Activated naive CD8-positive, alpha-beta T cell treated with anti-CD3 and anti-CD28 coated beads for 36 hours (primary cell): ENCODE measurements around the gene YRDC. TPM values are rescaled to one million over a fixed set of nuclear protein-coding genes. Genes with fewer than 3 reads are reported as not detected.
A peak's percentile ranks its signal among the peaks of the same experiment; 100 is the strongest.

Source experiments
- DNase-seq: peaks from one replicate; pipeline ENCODE4 v3.0.0; 2021
- H3K27ac Mint-ChIP-seq: one replicate; pipeline ENCODE4 v1.8.0; 2022; ENCODE audit warnings: mild to moderate bottlenecking, moderate library complexity, mixed read lengths
- H3K27me3 Mint-ChIP-seq: one replicate; pipeline ENCODE4 v1.8.0; 2022; ENCODE audit warnings: mild to moderate bottlenecking, mixed read lengths
- H3K36me3 Mint-ChIP-seq: one replicate; pipeline ENCODE4 v1.8.0; 2021; ENCODE audit warnings: mild to moderate bottlenecking, mixed read lengths
- H3K4me1 Mint-ChIP-seq: one replicate; pipeline ENCODE4 v1.8.0; 2021; ENCODE audit warnings: mixed read lengths
- H3K4me3 Mint-ChIP-seq: one replicate; pipeline ENCODE4 v1.8.0; 2022; ENCODE audit warnings: mild to moderate bottlenecking, moderate library complexity, mixed read lengths
- H3K9me3 Mint-ChIP-seq: one replicate; pipeline ENCODE4 v1.8.0; 2022; ENCODE audit warnings: mixed read lengths
- total RNA-seq, 2 experiments: library from RNA; stranded (reverse); gene quantifications; one replicate each; pipeline ENCODE4 v1.2.3, GENCODE V29; 2021

The YRDC gene
- total RNA-seq, 2 experiments from 2014 or later: 58.3 to 62.0 TPM

DNA sequence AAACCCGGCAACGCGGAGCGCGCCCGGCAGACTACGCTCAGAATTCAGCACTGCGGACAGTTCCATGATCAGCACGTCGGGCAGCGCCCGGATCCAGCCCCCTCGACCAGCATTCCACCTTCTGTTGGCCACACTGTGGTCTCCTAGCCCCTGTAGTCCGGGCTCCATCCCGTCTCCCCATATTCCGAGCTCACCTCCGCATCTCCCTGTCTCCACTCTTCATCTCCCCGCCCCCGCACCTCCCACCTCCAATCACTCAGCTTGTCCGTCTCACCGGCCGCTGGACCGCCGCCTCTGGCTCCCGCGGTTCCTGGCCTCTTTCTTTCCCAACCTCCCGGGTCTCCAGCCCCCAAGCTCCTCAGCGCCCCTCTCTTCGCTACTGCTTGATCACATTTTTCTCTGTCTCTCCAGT, 43.6 kb downstream of the YRDC start:
- Mint-ChIP-seq H3K4me3 (peak overlapping the region; percentile 39), H3K27me3 (peaks cover 77% of the 10 kb centered on the region), H3K9me3 (peaks cover 6% of the 10 kb centered on the region), H3K4me1 (peaks cover 17% of the 10 kb centered on the region), H3K36me3 (peaks cover 2% of the 10 kb centered on the region), H3K27ac (no peak overlapping the region)
- peak; percentile 63 for DNase-seq

DNA sequence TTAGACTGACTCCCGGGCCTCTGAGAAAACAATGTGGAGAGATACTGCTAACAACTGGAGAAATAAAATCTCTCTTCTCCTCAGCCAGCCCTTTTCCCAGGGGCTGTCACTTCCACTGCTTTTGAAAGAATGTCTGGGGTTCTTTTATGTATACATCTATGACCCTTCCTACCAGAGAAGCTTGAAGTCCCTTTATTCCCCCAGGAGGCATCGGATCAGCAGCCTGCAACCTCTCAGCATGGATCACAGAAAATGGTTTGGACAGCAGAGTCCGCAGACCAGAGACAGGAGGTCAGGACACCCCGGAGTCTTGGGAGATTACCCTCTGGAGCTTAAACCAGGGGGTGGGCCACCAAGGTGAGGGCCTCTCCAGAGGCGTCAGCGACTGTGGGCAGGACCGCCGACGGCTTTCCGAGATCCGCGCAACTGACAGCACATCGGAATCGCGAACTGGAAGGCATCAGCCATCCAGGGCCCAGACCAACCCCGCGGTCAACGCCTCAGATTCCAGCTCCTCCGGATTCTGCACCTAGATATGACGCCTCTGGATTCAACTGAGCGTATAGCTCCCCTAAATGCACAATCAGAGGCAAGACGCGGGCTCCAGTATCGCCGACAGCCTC, 44.1 kb downstream of the YRDC start:
- Mint-ChIP-seq H3K36me3 (peaks cover 2% of the 10 kb centered on the region), H3K4me3 (no peak overlapping the region), H3K4me1 (peaks cover 17% of the 10 kb centered on the region), H3K27me3 (peaks cover 72% of the 10 kb centered on the region), H3K27ac (no peak overlapping the region), H3K9me3 (peaks cover 6% of the 10 kb centered on the region)
- no peak for DNase-seq

DNA sequence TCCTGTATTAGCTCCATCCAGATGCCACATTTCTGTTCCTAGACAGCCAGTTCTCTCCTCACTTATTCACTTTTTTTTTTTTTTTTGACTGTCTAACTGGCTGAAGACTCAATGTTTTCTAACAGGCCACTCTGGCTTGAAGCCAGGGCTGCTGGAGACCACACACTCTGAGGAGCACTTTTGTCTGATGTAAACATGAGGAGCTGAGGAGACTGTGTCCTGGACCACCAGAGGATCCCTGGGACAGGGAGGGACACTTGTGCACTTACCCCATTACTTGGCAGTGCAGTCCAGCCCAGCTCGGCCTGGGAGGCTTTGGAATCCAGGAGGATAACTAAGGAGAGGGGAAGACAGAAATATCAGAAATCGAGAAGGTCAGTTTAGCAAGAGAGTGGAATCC, 45.5 kb downstream of the YRDC start:
- H3K27ac Mint-ChIP-seq: no peak overlapping the region
- H3K4me3 Mint-ChIP-seq: no peak overlapping the region
- no peak for DNase-seq
- H3K36me3 Mint-ChIP-seq: peaks cover 2% of the 10 kb centered on the region
- peaks cover 17% of the 10 kb centered on the region for H3K4me1 Mint-ChIP-seq
- peaks cover 6% of the 10 kb centered on the region for H3K9me3 Mint-ChIP-seq
- peaks cover 58% of the 10 kb centered on the region for H3K27me3 Mint-ChIP-seq

DNA sequence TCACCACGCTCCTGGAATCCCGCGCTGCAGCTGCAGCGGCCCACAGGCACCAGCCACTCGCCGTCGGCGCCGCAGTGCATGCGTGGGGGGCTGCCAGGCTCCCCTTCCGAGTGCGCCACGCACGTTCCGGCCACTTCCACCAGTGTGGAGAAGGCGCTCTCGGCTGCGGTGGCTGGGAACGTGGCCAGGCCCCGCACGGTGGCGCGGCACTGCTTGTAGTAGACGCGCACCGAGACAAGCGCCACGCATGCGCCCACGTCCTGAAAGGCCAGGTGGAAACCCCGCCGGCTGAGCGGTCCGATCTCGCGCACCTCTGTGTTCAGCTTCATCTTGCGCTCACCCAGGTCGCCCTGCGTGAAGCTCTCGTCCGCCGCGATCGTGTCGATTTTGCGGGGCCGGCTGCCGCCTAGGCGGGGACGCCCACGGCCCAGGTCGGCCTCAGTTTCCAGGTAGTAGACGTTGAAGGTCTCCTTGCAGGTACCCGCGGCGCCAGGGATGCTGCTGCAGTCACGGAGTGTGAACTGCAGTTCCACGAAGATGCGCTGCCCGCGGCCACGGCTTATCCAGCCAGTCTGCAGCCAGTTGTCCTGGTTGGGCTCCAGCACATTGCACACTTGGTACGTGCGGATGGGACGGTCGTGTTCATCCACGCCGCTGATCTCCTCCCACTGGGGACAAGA, 46.5 kb downstream of the YRDC start:
- Mint-ChIP-seq H3K36me3 (peaks cover 2% of the 10 kb centered on the region), H3K9me3 (peaks cover 6% of the 10 kb centered on the region), H3K4me1 (peaks cover 17% of the 10 kb centered on the region), H3K4me3 (no peak overlapping the region), H3K27ac (no peak overlapping the region), H3K27me3 (peaks cover 50% of the 10 kb centered on the region)
- DNase-seq: no peak

DNA sequence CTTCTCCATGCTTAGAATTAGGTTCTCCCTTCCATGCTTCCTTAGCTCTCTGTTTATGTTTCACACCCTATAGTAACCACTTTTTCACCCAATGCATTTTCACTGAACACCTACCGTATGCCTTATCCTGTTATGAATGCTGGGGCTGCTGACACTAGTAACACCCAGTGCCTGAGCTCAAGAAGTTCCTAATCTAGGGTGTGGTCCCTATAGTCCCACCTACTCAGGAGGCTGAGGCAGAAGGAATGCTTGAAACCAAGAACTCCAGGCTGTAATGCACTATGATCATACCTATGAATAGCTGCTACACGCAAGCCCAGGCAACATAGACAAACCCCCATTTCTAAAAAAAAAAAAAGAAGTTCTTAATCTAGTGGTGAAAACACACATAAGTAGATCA, 48.6 kb downstream of the YRDC start:
- Mint-ChIP-seq H3K36me3 (no peaks in the 10 kb centered on the region), H3K4me3 (no peak overlapping the region), H3K4me1 (peaks cover 13% of the 10 kb centered on the region), H3K9me3 (peaks cover 3% of the 10 kb centered on the region), H3K27me3 (peaks cover 41% of the 10 kb centered on the region), H3K27ac (no peak overlapping the region)
- DNase-seq: no peak

DNA sequence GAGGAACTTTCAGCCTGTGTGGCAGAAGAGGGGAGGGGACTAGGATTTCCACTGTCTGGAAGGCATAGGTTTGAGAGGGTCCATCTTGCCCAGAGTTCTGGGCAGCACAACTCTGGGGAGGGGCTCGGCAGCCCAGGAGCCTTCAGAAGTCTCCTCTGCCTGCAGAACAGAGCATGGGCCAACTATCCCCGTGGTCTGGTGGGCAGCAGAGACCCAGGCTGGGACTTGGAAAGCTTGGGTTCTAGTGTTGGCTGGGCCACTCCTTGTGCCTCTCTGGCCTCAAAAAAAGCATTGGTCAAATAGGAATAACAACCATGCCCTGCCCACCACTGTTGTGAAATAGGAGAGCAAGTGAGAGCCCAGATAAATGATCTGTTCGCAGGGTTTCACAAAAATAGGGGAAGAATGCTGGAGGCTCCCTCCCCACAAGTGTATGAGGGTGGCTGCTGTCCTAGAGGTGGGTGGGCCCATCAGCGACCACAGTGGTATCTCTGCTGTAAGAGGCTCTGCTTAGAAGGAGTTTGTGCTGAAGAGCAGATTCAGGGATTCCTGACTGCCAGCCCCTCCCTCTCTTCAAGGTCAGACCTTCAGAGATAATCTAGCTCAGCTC, 52.0 kb downstream of the YRDC start:
- H3K4me3 Mint-ChIP-seq: no peak overlapping the region
- H3K9me3 Mint-ChIP-seq: no peaks in the 10 kb centered on the region
- H3K36me3 Mint-ChIP-seq: no peaks in the 10 kb centered on the region
- H3K4me1 Mint-ChIP-seq: peaks cover 18% of the 10 kb centered on the region
- no peak overlapping the region for H3K27ac Mint-ChIP-seq
- DNase-seq: no peak
- peaks cover 40% of the 10 kb centered on the region for H3K27me3 Mint-ChIP-seq

DNA sequence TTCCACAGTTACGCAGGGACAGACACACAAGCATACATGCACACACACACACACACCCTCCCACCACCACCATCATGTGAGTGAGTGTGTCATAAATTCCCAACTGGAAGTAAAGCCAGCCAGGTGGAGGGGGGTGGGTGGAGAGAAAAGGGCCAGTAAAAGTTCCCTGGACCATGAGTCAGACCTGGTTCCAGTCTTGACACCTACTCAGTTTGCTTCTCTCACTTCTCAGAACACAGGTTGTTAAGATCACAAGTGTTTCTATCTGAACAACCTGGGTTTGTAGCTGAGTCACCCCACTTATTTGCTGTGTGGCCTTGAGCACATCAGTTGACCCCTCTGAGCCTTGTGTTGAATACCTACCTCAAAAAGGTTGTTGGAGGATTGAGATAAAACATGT, 52.7 kb downstream of the YRDC start:
- no peak overlapping the region for H3K27ac Mint-ChIP-seq
- H3K9me3 Mint-ChIP-seq: no peaks in the 10 kb centered on the region
- no peaks in the 10 kb centered on the region for H3K36me3 Mint-ChIP-seq
- peak; percentile 33 for DNase-seq
- H3K4me1 Mint-ChIP-seq: peaks cover 18% of the 10 kb centered on the region
- H3K4me3 Mint-ChIP-seq: no peak overlapping the region
- H3K27me3 Mint-ChIP-seq: peaks cover 48% of the 10 kb centered on the region

DNA sequence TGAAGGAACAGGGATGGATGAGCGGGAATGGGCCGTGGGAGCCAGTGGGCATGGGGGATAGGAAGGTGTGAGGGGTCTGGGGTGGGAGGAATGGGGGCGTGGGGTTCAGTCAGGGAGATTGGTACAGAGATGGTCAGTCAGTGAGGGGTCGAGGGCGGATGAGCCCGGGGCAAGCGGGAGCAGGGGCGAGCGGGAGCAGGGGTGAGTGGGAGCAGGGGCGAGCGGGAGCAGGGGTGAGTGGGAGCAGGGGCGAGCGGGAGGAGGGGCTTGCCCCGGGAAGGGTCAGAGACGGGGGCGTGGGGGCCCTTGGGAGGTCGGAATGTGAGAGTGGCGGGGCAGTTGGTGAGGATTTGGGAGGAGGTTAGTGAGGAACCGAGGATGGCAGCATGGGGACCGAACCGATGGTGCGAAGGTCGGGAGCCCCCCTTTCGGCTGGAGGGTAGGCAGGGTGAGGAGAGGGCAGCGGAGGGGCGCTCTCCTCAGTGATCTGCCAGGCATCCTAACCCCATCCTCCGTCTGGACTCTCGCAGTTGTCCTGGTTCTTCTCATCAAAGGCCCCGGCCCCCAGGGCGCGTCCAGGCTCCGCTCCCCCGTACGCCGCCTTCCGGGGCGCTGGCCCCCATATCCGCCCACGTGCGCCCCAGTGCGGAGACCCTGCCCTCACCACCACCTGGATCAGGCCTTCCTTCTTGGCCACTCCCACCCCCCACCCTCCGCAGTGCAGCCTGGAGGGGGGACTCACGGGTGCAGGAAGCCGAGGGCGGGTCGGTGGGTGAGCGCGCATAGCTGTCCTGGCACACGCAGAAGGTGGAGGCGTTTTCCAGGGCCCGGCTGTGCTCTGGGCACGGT, 54.3 kb downstream of the YRDC start:
- Mint-ChIP-seq H3K36me3 (no peaks in the 10 kb centered on the region), H3K27me3 (peaks cover 62% of the 10 kb centered on the region), H3K27ac (no peak overlapping the region), H3K4me1 (peaks cover 18% of the 10 kb centered on the region), H3K9me3 (no peaks in the 10 kb centered on the region), H3K4me3 (peak overlapping the region; percentile 43)
- DNase-seq: no peak

Other genes starting within 250 kb of the YRDC start
- gene GNL2, start 212.3 kb downstream of the YRDC start, total RNA-seq: 100 to 1,000 TPM in 1 of 2 experiments, 10 to 100 TPM in 1; 95.8 to 101 TPM
- gene RSPO1, start 173.3 kb downstream of the YRDC start, total RNA-seq: not detected
- 10 to 100 TPM; 60.7 to 61.9 TPM for gene CDCA8, start 115.7 kb downstream of the YRDC start, total RNA-seq
- not detected for gene EPHA10, start 43.1 kb downstream of the YRDC start, total RNA-seq
- 1 to 10 TPM; 1.5 TPM for gene MANEAL, start 14.4 kb downstream of the YRDC start, total RNA-seq
- 10 to 100 TPM; 26.1 to 27.7 TPM for gene C1orf122, start 418 bp downstream of the YRDC start, total RNA-seq
- gene MTF1, start 51.4 kb upstream of the YRDC start, total RNA-seq: 10 to 100 TPM; 31.2 to 31.4 TPM
- 10 to 100 TPM; 26.6 to 27.7 TPM for gene INPP5B, start 138.8 kb upstream of the YRDC start, total RNA-seq
- gene SF3A3, start 181.8 kb upstream of the YRDC start, total RNA-seq: 100 to 1,000 TPM; 121 to 125 TPM
- 10 to 100 TPM; 26.5 to 27.7 TPM for gene FHL3, start 197.3 kb upstream of the YRDC start, total RNA-seq
- 10 to 100 TPM; 83.5 to 89.2 TPM for gene UTP11, start 204.5 kb upstream of the YRDC start, total RNA-seq
- gene POU3F1, start 238.6 kb upstream of the YRDC start, total RNA-seq: under 1 TPM in 1 of 2 experiments, not detected in 1; 0.10 TPM